Activated CD4-positive, alpha-beta T cell treated with anti-CD3 and anti-CD28 coated beads, Interleukin-2, amount 10 ng/mL, durations not matched to agents 24 days and 14 days (primary cell): Measurements from ENCODE around the gene DENND4C. TPM values are rescaled to one million over a fixed set of nuclear protein-coding genes. Genes with fewer than 3 reads are reported as not detected.
"Not testable (repeated sequence)": the region's sequence is repeated elsewhere in the genome, so short reads cannot be mapped to it uniquely, and the experiment has no call there.

Experiments
- DNase-seq: peaks from one replicate; pipeline ENCODE4 v3.0.0; 2022
- H3K27ac Mint-ChIP-seq: one replicate; pipeline ENCODE4 v1.8.0; 2022; ENCODE audit warnings: mild to moderate bottlenecking, mixed read lengths
- H3K27me3 Mint-ChIP-seq: one replicate; pipeline ENCODE4 v1.8.0; 2022; ENCODE audit warnings: mixed read lengths
- H3K36me3 Mint-ChIP-seq: one replicate; pipeline ENCODE4 v1.8.0; 2022; ENCODE audit warnings: low read depth, mild to moderate bottlenecking, mixed read lengths
- H3K4me1 Mint-ChIP-seq: one replicate; pipeline ENCODE4 v1.8.0; 2021; ENCODE audit warnings: mixed read lengths
- H3K4me3 Mint-ChIP-seq: one replicate; pipeline ENCODE4 v1.8.0; 2022; ENCODE audit warnings: mild to moderate bottlenecking, moderate library complexity, mixed read lengths
- H3K9me3 Mint-ChIP-seq: one replicate; pipeline ENCODE4 v1.8.0; 2021; ENCODE audit warnings: mixed read lengths
- intact Hi-C: fragments of 100-400 bp; cut with micrococcal nuclease; formaldehyde crosslinking; loops from one replicate; pipeline ENCODE4 v1.15.1; 2023
- total RNA-seq: library from RNA; stranded (reverse); gene quantifications from 2 replicates; pipeline ENCODE4 v1.2.3, GENCODE V29; 2022

The DENND4C gene
- total RNA-seq, 1 donor from 2014 or later, result 13.6 TPM

DNA sequence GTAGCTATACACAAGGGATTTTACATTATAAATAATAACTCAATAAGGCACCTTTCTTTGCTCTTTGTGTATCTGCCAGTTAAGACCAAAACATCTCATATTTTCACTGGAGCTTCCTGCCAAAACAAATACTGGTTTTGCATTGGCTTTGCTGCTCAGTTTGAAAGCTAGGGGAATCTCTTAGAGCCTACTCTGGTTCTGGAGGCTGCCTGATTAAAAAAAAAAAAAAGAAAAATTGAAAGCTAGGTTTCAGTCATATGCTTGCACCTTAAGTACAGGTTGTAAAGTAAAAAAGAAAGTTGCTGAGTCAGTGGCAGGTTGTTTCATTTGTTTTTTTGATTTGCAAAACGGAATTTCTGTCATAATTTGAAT is 2.3 kb downstream of the DENND4C start:
- H3K9me3 Mint-ChIP-seq, result no peaks in the 10 kb centered on the region
- H3K36me3 Mint-ChIP-seq, result no peaks in the 10 kb centered on the region
- intact Hi-C loops, result loop anchor here (1.0 to 5.0 kb wide), 3 partner anchors 34 to 224 kb away; no protein-coding TSS in a partner anchor
- no peak overlapping the region for H3K27ac Mint-ChIP-seq
- peaks cover 13% of the 10 kb centered on the region for H3K4me1 Mint-ChIP-seq
- peak; percentile 64 for DNase-seq
- no peak overlapping the region for H3K4me3 Mint-ChIP-seq
- peaks cover 3% of the 10 kb centered on the region for H3K27me3 Mint-ChIP-seq

DNA sequence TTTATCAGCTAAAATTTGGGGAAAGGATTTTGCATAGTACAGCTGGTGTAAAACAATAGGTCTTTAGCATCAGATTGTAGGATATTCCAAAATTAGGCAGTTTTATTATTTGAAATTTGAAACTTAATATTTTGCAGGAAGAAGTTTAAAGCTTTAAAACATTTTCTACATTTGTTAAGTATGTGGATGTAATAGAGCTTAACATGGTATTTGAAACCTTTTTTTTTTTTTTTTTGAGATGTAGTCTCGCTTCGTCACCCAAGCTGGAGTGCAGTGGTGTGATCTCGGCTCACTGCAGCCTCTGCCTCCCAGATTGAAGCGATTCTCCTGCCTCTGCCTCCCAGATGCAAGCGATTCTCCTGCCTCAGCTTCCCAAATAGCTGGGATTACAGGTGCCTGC is 2.9 kb downstream of the DENND4C start:
- intact Hi-C loops, result loop anchor here (1.0 to 5.0 kb wide), 3 partner anchors 34 to 224 kb away; no protein-coding TSS in a partner anchor
- Mint-ChIP-seq H3K36me3 (no peaks in the 10 kb centered on the region), H3K9me3 (no peaks in the 10 kb centered on the region), H3K4me3 (peak overlapping the region; percentile 26), H3K4me1 (peaks cover 13% of the 10 kb centered on the region), H3K27ac (no peak overlapping the region), H3K27me3 (no peaks in the 10 kb centered on the region)
- DNase-seq, result no peak

DNA sequence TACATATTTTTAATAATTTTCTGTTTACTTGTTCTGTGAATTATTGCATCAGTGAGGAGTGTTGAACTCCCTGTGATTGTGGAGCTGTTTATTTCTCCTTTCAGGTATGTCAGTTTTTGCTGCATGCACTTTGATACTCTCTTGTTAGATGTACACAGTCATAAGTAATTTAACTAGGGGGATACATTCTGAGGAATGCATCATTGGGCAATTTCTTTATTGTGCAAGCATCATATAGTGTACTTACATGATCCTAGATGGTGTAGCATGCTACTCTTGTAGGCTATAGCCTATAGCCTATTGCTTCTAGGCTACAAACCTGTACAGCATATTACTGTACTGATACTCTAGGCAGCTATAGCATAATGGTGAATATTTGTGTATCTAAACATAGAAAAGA is 9.5 kb downstream of the DENND4C start:
- Mint-ChIP-seq H3K4me1 (peaks cover 10% of the 10 kb centered on the region), H3K27me3 (no peaks in the 10 kb centered on the region), H3K4me3 (no peak overlapping the region), H3K9me3 (no peaks in the 10 kb centered on the region), H3K27ac (no peak overlapping the region), H3K36me3 (peaks cover 15% of the 10 kb centered on the region)
- DNase-seq, result no peak
- intact Hi-C loops, result no loop called here

DNA sequence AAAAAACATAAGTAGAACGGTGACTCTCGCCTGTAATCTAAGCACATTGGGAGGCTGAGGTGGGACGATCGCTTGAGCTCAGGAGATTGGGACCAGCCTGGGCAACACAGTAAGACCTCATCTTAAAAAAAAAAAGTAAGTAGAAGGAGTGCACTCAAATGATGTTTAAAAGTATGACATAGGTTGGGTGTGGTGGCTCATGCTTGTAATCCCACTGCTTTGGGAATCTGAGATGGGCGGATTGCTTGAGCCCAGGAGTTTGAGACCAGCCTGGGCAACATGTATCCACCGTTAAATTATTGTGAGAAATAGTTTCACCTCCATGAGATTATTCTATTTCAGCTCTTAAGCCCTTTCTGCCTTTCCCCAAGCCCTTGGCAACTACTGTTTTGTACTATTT is 11.2 kb downstream of the DENND4C start:
- peaks cover 17% of the 10 kb centered on the region for H3K36me3 Mint-ChIP-seq
- no peak overlapping the region for H3K4me3 Mint-ChIP-seq
- H3K27me3 Mint-ChIP-seq, result no peaks in the 10 kb centered on the region
- no peak for DNase-seq
- intact Hi-C loops, result no loop called here
- peaks cover 6% of the 10 kb centered on the region for H3K4me1 Mint-ChIP-seq
- H3K9me3 Mint-ChIP-seq, result no peaks in the 10 kb centered on the region
- no peak overlapping the region for H3K27ac Mint-ChIP-seq

DNA sequence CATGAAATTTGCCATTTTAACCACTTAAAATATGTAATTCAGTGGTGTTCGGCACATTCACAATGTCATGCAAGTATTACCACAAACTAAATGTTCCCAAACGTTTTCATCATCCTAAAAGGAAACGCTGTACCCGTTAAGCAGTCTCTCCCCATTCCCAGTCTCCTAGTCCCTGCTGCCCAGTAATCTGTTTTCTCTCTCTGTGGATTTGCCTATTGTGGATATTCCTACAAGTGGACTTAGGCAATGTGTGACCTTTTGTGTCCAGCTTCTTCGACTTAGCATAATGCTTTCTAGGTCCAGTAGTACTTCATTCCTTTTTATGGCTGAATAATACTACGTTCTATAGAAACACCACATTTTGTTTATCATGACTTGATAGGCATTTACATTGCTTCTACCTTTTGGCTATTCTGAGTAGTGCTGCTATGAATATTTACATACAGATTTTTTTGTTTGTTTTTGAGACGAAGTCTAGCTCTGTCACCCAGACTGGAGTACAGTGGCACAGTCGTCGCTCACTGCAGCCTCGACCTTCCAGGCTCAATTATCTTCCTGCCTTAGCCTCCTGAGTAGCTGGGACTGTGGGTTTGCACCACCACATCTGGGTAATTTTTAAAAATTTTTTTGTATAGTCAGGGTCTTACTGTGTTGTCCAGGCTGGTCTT is 13.0 kb downstream of the DENND4C start:
- H3K4me1 Mint-ChIP-seq, result peaks cover 5% of the 10 kb centered on the region
- no peaks in the 10 kb centered on the region for H3K9me3 Mint-ChIP-seq
- H3K27ac Mint-ChIP-seq, result no peak overlapping the region
- H3K4me3 Mint-ChIP-seq, result no peak overlapping the region
- intact Hi-C loops, result no loop called here
- H3K36me3 Mint-ChIP-seq, result peaks cover 17% of the 10 kb centered on the region
- no peak for DNase-seq
- H3K27me3 Mint-ChIP-seq, result no peaks in the 10 kb centered on the region

DNA sequence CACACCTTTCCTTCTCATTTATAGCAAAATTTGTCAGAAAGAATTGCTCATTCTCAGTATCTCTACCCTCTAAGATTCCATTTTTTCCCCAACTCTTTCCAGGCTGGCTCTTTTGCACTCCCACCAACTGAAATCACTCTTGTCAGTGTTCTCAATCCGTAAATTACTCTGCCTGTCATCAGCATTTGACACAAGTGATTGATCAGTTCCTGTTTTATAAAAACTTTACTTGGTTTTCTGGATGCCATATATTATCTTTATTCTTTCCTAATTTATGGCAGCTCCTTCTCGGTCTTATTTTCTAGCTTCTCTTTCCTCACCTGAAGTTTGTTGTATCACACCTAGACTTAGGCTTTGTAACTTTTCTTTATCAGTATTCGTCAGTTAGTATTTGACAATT is 16.4 kb downstream of the DENND4C start:
- Mint-ChIP-seq H3K27ac (no peak overlapping the region), H3K36me3 (peaks cover 16% of the 10 kb centered on the region), H3K9me3 (no peaks in the 10 kb centered on the region), H3K27me3 (no peaks in the 10 kb centered on the region), H3K4me3 (no peak overlapping the region), H3K4me1 (peaks cover 9% of the 10 kb centered on the region)
- no peak for DNase-seq
- intact Hi-C loops, result loop anchor here (5.0 kb wide), 1 partner anchor 40 kb away; no protein-coding TSS in a partner anchor

DNA sequence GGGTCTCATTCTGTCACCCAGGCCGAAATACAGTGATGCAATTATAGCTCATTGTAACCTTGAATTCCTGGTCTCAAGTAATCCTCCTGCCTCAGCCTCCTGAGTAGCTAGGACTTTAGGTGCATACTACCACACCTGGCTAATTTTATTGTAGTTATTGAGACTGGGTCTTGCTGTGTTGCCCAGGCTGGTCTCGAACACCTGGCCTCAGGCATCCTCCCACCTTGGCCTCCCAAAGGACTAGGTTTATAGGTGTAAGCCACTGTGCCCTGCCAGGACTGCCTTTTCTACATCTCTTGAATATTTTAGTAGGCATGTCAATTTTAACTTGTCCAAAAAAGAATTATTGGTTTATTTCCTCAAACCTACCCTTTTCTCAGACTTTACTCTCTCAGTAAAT is 16.9 kb downstream of the DENND4C start:
- Mint-ChIP-seq H3K9me3 (no peaks in the 10 kb centered on the region), H3K27me3 (no peaks in the 10 kb centered on the region), H3K4me1 (peaks cover 10% of the 10 kb centered on the region), H3K4me3 (no peak overlapping the region), H3K27ac (no peak overlapping the region), H3K36me3 (peaks cover 16% of the 10 kb centered on the region)
- no peak for DNase-seq
- intact Hi-C loops, result loop anchor here (5.0 kb wide), 1 partner anchor 40 kb away; no protein-coding TSS in a partner anchor

DNA sequence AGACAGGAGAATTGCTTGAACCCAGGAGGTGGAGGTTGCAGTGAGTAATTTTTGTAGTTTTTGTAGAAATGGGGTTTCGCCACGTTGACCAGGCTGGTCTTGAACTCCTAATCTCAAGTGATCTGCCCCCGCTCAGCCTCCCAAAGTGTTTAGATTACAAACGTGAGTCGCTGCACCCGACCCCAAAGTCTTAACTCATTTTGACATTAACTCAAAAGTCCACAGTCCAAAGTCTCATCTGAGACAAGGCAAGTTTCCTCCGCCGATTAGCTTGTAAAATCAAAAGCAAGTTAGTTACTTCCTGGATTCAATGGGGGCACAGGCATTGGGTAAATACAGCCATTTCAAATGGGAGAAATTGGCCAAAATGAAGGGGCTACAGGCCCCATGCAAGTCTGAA is 19.9 kb downstream of the DENND4C start:
- intact Hi-C loops, H3K4me3 Mint-ChIP-seq, DNase-seq, H3K27ac Mint-ChIP-seq, H3K9me3 Mint-ChIP-seq, H3K27me3 Mint-ChIP-seq: not testable (repeated sequence)
- peaks cover 14% of the 10 kb centered on the region for H3K36me3 Mint-ChIP-seq
- peaks cover 10% of the 10 kb centered on the region for H3K4me1 Mint-ChIP-seq

DNA sequence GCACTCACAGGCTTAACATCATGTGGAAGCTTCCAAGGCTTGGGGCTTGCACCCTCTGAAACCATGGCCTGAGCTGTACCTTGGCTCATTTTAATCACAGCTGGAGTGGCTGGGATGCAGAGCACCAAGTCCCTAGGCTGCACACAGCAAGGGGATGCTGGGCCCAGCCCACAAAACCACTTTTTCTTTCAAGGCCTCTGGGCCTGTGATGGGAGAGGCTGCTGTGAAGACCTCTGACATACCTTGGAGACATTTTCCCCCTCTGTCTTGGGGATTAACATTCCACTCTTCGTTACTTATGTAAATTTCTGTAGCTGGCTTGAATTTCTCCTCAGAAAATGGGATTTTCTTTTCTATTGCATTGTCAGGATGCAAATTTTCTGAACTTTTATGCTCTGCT is 20.7 kb downstream of the DENND4C start:
- H3K27ac Mint-ChIP-seq, intact Hi-C loops, H3K27me3 Mint-ChIP-seq, DNase-seq, H3K4me1 Mint-ChIP-seq, H3K9me3 Mint-ChIP-seq, H3K4me3 Mint-ChIP-seq: not testable (repeated sequence)
- H3K36me3 Mint-ChIP-seq, result peaks cover 12% of the 10 kb centered on the region

DNA sequence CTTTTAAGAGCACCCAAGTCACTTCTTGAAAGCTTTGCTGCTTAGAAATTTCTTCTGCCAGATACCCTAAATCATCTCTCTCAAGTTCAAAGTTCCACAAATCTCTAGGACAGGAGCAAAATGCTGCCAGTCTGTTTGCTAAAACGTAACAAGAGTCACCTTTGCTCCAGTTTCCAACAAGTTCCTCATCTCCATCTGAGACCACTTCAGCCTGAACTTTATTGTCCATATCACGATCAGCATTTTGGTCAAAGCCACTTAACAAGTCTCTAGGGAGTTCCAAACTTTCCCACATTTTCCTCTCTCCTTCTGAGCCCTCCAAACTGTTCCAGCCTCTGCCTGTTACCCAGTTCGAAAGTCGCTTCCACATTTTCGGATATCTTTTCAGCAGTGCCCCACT is 21.1 kb downstream of the DENND4C start:
- H3K4me3 Mint-ChIP-seq, H3K4me1 Mint-ChIP-seq, H3K27me3 Mint-ChIP-seq, H3K27ac Mint-ChIP-seq, intact Hi-C loops, H3K9me3 Mint-ChIP-seq, DNase-seq: not testable (repeated sequence)
- peaks cover 12% of the 10 kb centered on the region for H3K36me3 Mint-ChIP-seq

DNA sequence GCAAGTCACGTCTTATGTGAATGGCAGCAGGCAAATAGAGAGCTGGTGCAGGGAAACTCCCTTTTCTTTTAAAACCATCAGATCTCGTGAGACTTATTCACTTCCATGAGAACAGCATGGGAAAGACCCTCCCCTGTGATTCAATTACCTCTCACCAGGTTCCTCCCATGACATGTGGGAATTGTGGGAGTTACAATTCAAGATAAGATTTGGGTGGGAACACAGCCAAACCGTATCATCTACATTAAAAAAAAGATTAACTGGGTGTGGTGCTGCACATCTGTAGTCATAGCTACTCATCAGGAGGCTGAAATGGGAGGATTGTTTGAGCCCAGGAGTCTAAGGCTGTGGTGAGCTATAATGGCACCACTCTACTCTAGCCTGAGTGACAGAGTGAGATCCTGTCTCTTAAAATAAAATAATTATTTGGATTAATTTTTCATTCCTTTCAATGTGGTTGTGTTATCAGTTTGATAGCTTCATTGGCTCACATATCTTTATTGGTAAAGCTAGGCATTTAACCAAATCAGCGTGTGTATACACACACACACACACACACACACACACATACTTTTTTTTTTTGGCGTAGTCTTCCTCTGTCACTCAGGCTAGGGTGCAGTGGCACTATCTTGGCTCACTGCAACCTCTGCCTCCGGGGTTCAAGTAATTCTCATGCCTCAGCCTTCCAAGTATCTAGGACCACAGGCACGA is 21.8 kb downstream of the DENND4C start:
- Mint-ChIP-seq H3K4me1 (peaks cover 9% of the 10 kb centered on the region), H3K9me3 (no peaks in the 10 kb centered on the region), H3K27me3 (no peaks in the 10 kb centered on the region), H3K36me3 (peaks cover 12% of the 10 kb centered on the region), H3K4me3 (no peak overlapping the region), H3K27ac (no peak overlapping the region)
- DNase-seq, result no peak
- intact Hi-C loops, result no loop called here

DNA sequence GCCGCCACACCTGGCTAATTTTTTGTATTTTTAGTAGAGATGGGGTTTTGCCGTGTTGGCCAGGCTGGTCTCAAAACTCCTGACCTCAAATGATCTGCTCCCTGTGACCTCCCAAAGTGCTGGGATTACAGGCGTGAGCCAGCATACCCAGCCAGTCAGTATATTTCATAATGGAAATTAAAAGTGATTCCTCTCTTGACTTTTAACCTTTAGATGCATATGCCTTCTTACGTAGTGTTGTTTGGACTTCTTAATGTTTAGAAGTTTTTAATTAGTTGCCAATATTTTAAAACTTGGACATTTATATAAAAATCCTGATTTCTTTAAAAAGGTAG is 22.4 kb downstream of the DENND4C start:
- no peak for DNase-seq
- Mint-ChIP-seq H3K4me3 (no peak overlapping the region), H3K4me1 (peaks cover 9% of the 10 kb centered on the region), H3K27ac (no peak overlapping the region), H3K36me3 (peaks cover 12% of the 10 kb centered on the region), H3K27me3 (no peaks in the 10 kb centered on the region), H3K9me3 (no peaks in the 10 kb centered on the region)
- intact Hi-C loops, result no loop called here

DNA sequence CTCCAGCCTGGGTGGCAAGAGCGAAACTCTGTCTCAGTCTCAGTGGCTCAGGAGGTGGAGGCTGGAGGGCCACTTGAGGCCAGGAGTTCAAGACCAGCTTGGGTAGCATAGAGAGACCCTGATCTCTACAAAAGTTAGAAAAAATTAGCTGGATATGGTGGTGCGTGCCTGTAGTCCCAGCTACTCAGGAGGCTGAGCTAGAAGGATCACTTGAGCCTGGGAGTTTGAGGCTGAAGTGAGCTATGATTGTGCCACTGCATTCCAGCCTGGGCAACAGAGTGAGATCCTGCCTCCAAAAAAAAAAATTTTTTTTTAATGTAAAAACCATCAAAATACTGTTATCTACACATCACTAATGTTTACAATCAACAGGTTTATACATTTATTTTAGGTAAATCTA is 24.6 kb downstream of the DENND4C start:
- Mint-ChIP-seq H3K4me1 (peaks cover 10% of the 10 kb centered on the region), H3K36me3 (peaks cover 13% of the 10 kb centered on the region), H3K27ac (no peak overlapping the region), H3K4me3 (no peak overlapping the region), H3K27me3 (no peaks in the 10 kb centered on the region), H3K9me3 (no peaks in the 10 kb centered on the region)
- intact Hi-C loops, result no loop called here
- no peak for DNase-seq

DNA sequence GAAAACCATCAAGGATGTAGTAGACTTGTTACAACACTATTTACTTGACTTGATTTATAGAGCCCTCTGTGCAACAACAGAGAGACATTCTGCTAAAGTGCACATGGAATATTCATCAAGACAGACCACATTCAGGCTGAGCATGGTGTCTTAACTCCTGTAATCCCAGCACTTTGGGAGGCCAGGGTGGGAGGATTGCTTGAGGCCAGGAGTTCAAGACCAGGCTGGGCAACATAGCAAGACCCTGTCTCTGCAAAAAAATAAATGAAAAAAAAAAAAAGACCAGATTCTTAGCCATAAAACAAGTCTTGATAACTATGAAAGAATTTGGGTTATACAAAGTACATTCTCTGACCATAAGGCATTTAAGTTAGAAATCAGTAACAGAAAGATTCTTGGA is 25.3 kb downstream of the DENND4C start:
- no peaks in the 10 kb centered on the region for H3K9me3 Mint-ChIP-seq
- H3K27me3 Mint-ChIP-seq, result no peaks in the 10 kb centered on the region
- H3K4me3 Mint-ChIP-seq, result no peak overlapping the region
- intact Hi-C loops, result no loop called here
- peaks cover 6% of the 10 kb centered on the region for H3K4me1 Mint-ChIP-seq
- no peak overlapping the region for H3K27ac Mint-ChIP-seq
- DNase-seq, result no peak
- H3K36me3 Mint-ChIP-seq, result peaks cover 8% of the 10 kb centered on the region
